ENCODE data around the gene CTBP2.

The CTBP2 gene

DNA sequence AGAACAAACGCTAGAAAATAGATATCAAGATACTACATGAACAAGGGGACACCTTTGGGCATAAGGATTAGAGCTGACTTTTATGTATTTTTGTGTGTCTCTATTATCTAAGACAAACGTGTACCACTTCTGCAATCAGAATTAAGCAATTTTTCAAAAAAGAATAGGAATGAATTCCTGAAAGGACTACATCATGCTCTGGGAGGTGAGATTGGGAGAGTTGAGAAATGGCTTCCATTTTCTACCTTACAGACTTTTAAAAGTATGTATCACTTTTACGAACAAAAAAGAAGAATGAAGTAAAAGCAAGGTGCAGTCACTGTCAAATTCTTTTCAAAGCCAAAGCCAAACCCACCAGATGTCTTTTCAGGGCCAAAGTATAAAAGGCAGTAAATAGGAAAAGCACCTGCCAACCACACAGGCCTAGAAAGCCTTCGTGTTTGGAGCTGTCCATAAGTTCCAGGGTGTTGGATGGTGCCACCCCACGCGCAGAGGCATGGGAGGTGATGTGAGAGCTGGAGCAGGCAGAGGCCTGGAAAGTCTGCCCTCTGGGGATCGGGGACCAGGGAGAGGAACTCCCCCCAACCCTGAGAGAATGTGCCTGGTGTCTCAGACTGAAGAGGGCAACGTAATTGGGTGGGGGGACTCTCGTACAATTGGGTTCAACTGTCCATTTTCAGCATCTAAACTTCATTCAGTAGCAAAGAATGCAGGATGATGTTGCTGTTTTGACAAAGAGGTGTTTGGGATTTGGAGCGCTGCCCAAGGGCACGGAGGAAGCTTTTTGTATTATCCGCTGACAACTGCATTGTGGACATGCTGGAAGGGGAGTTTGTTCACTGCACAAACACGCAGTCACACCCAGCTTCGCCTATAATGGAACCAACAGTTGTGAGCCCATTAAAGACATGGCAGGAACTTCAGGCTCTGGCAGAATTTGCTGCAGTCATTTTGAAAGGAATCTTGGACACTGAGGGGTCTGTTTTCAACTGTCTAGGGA is 17.6 kb upstream of the CTBP2 start:
- no peak overlapping the region for H3K27ac ChIP-seq (ENCODE audit: low read depth, low read length)
- no peaks in the 10 kb centered on the region for H4K20me1 ChIP-seq (ENCODE audit: control insufficient read depth, insufficient read depth, low read depth, low read length)
- H3K79me2 ChIP-seq (ENCODE audit: control insufficient read depth, low read length) = no peaks in the 10 kb centered on the region
- no peaks in the 10 kb centered on the region for H3F3A ChIP-seq (ENCODE audit: control insufficient read depth, insufficient read depth)
- no peak overlapping the region for H3K4me3 ChIP-seq (ENCODE audit: low read length)
- no peaks in the 10 kb centered on the region for H3K36me3 ChIP-seq (ENCODE audit: control insufficient read depth, low read length)
- no peak overlapping the region for H3K4me2 ChIP-seq (ENCODE audit: low read length)
- H3K4me1 ChIP-seq (ENCODE audit: control insufficient read depth, low read length) = no peaks in the 10 kb centered on the region
- no peaks in the 10 kb centered on the region for H3K9me3 ChIP-seq (ENCODE audit: control insufficient read depth, insufficient read depth, low read length)
- H3K9me2 ChIP-seq (replicated peaks; ENCODE audit: control insufficient read depth, low read length) = no peaks in the 10 kb centered on the region
- peaks cover 16% of the 10 kb centered on the region for H3K27me3 ChIP-seq (ENCODE audit: control insufficient read depth, low read length)
- TF ChIP-seq EZH2phosphoT487 (IDR thresholded peaks at IDR 0.05; ENCODE audit: borderline replicate concordance, low read length) = no peak
- TF ChIP-seq, protein P1, sequence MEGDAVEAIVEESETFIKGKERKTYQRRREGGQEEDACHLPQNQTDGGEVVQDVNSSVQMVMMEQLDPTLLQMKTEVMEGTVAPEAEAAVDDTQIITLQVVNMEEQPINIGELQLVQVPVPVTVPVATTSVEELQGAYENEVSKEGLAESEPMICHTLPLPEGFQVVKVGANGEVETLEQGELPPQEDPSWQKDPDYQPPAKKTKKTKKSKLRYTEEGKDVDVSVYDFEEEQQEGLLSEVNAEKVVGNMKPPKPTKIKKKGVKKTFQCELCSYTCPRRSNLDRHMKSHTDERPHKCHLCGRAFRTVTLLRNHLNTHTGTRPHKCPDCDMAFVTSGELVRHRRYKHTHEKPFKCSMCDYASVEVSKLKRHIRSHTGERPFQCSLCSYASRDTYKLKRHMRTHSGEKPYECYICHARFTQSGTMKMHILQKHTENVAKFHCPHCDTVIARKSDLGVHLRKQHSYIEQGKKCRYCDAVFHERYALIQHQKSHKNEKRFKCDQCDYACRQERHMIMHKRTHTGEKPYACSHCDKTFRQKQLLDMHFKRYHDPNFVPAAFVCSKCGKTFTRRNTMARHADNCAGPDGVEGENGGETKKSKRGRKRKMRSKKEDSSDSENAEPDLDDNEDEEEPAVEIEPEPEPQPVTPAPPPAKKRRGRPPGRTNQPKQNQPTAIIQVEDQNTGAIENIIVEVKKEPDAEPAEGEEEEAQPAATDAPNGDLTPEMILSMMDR (IDR thresholded peaks at IDR 0.05; ENCODE audit: low read depth, low read length, poor library complexity, severe bottlenecking) = no peak

DNA sequence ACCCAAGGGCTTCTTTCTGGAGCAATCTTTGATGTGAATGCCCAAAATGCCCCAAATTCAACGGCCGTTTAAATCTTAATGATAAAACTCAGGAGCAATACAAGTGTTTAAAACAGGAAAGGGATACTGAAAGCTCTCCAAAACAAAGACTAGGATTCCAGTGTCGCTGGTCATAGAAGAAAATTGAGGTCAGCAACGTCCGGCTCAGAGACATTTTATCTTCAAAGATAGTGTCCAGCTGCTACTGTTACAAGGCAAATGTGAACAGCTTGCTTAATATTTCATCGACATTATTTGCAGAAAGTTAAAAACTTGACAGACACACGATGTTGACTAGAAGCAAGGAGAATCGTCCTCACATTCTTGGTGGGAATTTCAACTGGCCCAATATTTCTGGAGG is 15.4 kb upstream of the CTBP2 start:
- H3K79me2 ChIP-seq (ENCODE audit: control insufficient read depth, low read length) = no peaks in the 10 kb centered on the region
- H3K36me3 ChIP-seq (ENCODE audit: control insufficient read depth, low read length) = no peaks in the 10 kb centered on the region
- no peaks in the 10 kb centered on the region for H3F3A ChIP-seq (ENCODE audit: control insufficient read depth, insufficient read depth)
- TF ChIP-seq, protein P1 (IDR thresholded peaks at IDR 0.05; ENCODE audit: low read depth, low read length, poor library complexity, severe bottlenecking) = no peak
- TF ChIP-seq EZH2phosphoT487 (IDR thresholded peaks at IDR 0.05; ENCODE audit: borderline replicate concordance, low read length) = no peak
- no peak overlapping the region for H3K4me3 ChIP-seq (ENCODE audit: low read length)
- H3K9me2 ChIP-seq (replicated peaks; ENCODE audit: control insufficient read depth, low read length) = no peaks in the 10 kb centered on the region
- H3K27ac ChIP-seq (ENCODE audit: low read depth, low read length) = no peak overlapping the region
- H4K20me1 ChIP-seq (ENCODE audit: control insufficient read depth, insufficient read depth, low read depth, low read length) = no peaks in the 10 kb centered on the region
- H3K4me2 ChIP-seq (ENCODE audit: low read length) = no peak overlapping the region
- peaks cover 16% of the 10 kb centered on the region for H3K27me3 ChIP-seq (ENCODE audit: control insufficient read depth, low read length)
- no peaks in the 10 kb centered on the region for H3K4me1 ChIP-seq (ENCODE audit: control insufficient read depth, low read length)
- no peaks in the 10 kb centered on the region for H3K9me3 ChIP-seq (ENCODE audit: control insufficient read depth, insufficient read depth, low read length)

DNA sequence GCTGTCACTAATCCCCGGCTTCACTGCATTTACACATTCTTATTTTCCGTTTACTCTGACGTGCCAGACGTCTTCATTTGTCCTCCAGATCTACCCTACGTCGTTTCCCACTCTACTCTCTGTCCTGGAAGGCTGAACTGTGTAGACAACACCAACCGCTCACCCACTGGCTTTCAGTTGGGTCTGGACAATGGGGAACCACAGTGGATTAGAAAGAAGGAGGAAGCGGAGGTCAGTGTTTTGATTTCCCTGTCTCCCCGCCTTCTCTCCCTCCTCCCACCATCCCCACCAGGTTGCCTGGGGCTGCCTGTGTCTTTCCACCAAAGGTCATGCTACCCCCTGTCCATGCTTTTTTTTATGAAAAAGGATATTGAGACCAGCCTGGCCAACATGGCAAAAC is 14.0 kb upstream of the CTBP2 start:
- H3K9me2 ChIP-seq (replicated peaks; ENCODE audit: control insufficient read depth, low read length) = no peaks in the 10 kb centered on the region
- TF ChIP-seq, protein P1 (IDR thresholded peaks at IDR 0.05; ENCODE audit: low read depth, low read length, poor library complexity, severe bottlenecking) = no peak
- no peak for TF ChIP-seq EZH2phosphoT487 (IDR thresholded peaks at IDR 0.05; ENCODE audit: borderline replicate concordance, low read length)
- H3K4me1 ChIP-seq (ENCODE audit: control insufficient read depth, low read length) = no peaks in the 10 kb centered on the region
- H3K4me3 ChIP-seq (ENCODE audit: low read length) = no peak overlapping the region
- H3F3A ChIP-seq (ENCODE audit: control insufficient read depth, insufficient read depth) = no peaks in the 10 kb centered on the region
- H3K9me3 ChIP-seq (ENCODE audit: control insufficient read depth, insufficient read depth, low read length) = no peaks in the 10 kb centered on the region
- H3K4me2 ChIP-seq (ENCODE audit: low read length) = no peak overlapping the region
- H3K79me2 ChIP-seq (ENCODE audit: control insufficient read depth, low read length) = no peaks in the 10 kb centered on the region
- H3K27me3 ChIP-seq (ENCODE audit: control insufficient read depth, low read length) = peaks cover 23% of the 10 kb centered on the region
- no peaks in the 10 kb centered on the region for H3K36me3 ChIP-seq (ENCODE audit: control insufficient read depth, low read length)
- no peaks in the 10 kb centered on the region for H4K20me1 ChIP-seq (ENCODE audit: control insufficient read depth, insufficient read depth, low read depth, low read length)
- H3K27ac ChIP-seq (ENCODE audit: low read depth, low read length) = no peak overlapping the region
